Liver (tissue), 9 donors: ENCODE results near the gene CORO2B. TPM values are rescaled to one million over a fixed set of nuclear protein-coding genes. Genes with fewer than 3 reads are reported as not detected.

Source experiments
- DNase-seq: peaks from one replicate; pipeline ENCODE4 v3.0.0-alpha.2; 2017; ENCODE audit warnings: low spot score
- H3K27ac ChIP-seq, 2 donors: one replicate each; pipeline ENCODE4 v1.7.0; 2013; ENCODE audit warnings: inconsistent platforms in 2 of 2, low read length in 2 of 2, control low read depth in 1 of 2, low read depth in 1 of 2, mild to moderate bottlenecking in 1 of 2
- H3K27me3 ChIP-seq, 4 donors: one replicate each; pipeline versions ENCODE4 v1.6.1 to v1.7.0; 2013; ENCODE audit warnings: low read length in 3 of 4, inconsistent platforms in 1 of 4, mild to moderate bottlenecking in 1 of 4, moderate library complexity in 1 of 4; ENCODE audit not compliant: control insufficient read depth in 4 of 4, insufficient read depth in 4 of 4
- H3K36me3 ChIP-seq, 4 donors: one replicate each; pipeline versions ENCODE4 v1.6.1 to v1.7.0; 2013; ENCODE audit warnings: low read length in 3 of 4, mild to moderate bottlenecking in 3 of 4, low read depth in 1 of 4, moderate library complexity in 1 of 4; ENCODE audit not compliant: control insufficient read depth in 4 of 4, insufficient read depth in 3 of 4
- H3K4me1 ChIP-seq, 4 donors: one replicate each; pipeline versions ENCODE4 v1.6.1 to v1.7.0; 2013; ENCODE audit warnings: low read length in 3 of 4, mild to moderate bottlenecking in 3 of 4, moderate library complexity in 1 of 4; ENCODE audit not compliant: control insufficient read depth in 4 of 4, insufficient read depth in 4 of 4
- H3K4me3 ChIP-seq, 3 donors: one replicate each; pipeline versions ENCODE4 v1.6.1 to v1.7.0; 2013; ENCODE audit warnings: low read length in 3 of 3, control low read depth in 1 of 3, low read depth in 1 of 3, mild to moderate bottlenecking in 1 of 3
- H3K9ac ChIP-seq, 2 donors: one replicate each; pipeline ENCODE4 v1.7.0; 2013; ENCODE audit warnings: low read length in 2 of 2, mild to moderate bottlenecking in 2 of 2, moderate library complexity in 2 of 2, control low read depth in 1 of 2, low read depth in 1 of 2
- H3K9me3 ChIP-seq, 4 donors: one replicate each; pipeline versions ENCODE4 v1.6.1 to v1.7.0; 2013; ENCODE audit warnings: low read length in 3 of 4; ENCODE audit not compliant: control insufficient read depth in 4 of 4
- EGR1 ChIP-seq, 2 donors: IDR thresholded peaks; 2 replicates each; pipeline ENCODE4 v1.6.1; 2016 to 2018; ENCODE audit warnings: antibody characterized with exemption in 2 of 2, low read depth in 2 of 2
- FOXA2 ChIP-seq: IDR thresholded peaks from 2 replicates; pipeline ENCODE4 v1.6.1; 2016; ENCODE audit warnings: antibody characterized with exemption
- GABPA ChIP-seq, 2 donors: IDR thresholded peaks in 1 of 2; conservative IDR thresholded peaks in 1 of 2; 2 replicates each; pipeline ENCODE4 v1.6.1; 2016; ENCODE audit warnings: antibody characterized with exemption in 2 of 2, mild to moderate bottlenecking in 1 of 2, moderate library complexity in 1 of 2
- HNF4A ChIP-seq, 2 donors: conservative IDR thresholded peaks; 2 replicates each; pipeline ENCODE4 v1.6.1; 2016; ENCODE audit warnings: antibody characterized with exemption in 2 of 2, mild to moderate bottlenecking in 2 of 2
- HNF4G ChIP-seq: IDR thresholded peaks from 2 replicates; pipeline ENCODE4 v1.6.1; 2016; ENCODE audit warnings: antibody characterized with exemption
- JUND ChIP-seq, 2 donors: IDR thresholded peaks; 2 replicates each; pipeline ENCODE4 v1.6.1; 2016; ENCODE audit warnings: antibody characterized with exemption in 2 of 2
- NR2F2 ChIP-seq: IDR thresholded peaks from 2 replicates; pipeline ENCODE4 v1.6.1; 2016; ENCODE audit warnings: antibody characterized with exemption
- RAD21 ChIP-seq, 2 donors: IDR thresholded peaks; 2 replicates each; pipeline ENCODE4 v1.6.1; 2016; ENCODE audit warnings: antibody characterized with exemption in 2 of 2, mild to moderate bottlenecking in 2 of 2
- RXRA ChIP-seq, 2 donors: IDR thresholded peaks; 2 replicates each; pipeline ENCODE4 v1.6.1; 2017 to 2018; ENCODE audit warnings: antibody characterized with exemption in 2 of 2, mild to moderate bottlenecking in 1 of 2
- YY1 ChIP-seq: IDR thresholded peaks from 2 replicates; pipeline ENCODE4 v1.6.1; 2016; ENCODE audit warnings: antibody characterized with exemption, mild to moderate bottlenecking
- WGBS: extraction: QIAGEN DNeasy Blood & Tissue Kit; methylation state at CpG from one replicate; pipeline ENCODE4 v1.1.7; 2013; 5-methylcytosine and 5-hydroxymethylcytosine counted together
- polyA plus RNA-seq, 2 donors: library from polyadenylated mRNA; stranded (reverse) in 1 of 2; unstranded in 1 of 2; fragments of 200-250 nt in 1 of 2; fragments of >200 nt in 1 of 2; fragmentation: Nextera tagmentation in 1 of 2; extraction: Ambion mirVana in 1 of 2; gene quantifications; one replicate each; pipeline versions ENCODE4 v1.2.1 to v1.2.3, GENCODE V29; 2013 to 2015
- total RNA-seq, 2 donors: library from RNA; depleted of rRNA; stranded (reverse); fragments of >200 nt; gene quantifications; one replicate each; pipeline ENCODE4 v1.2.3, GENCODE V29; 2014
- TF ChIP-seq, protein P1 (sequence below): fragments of 150-350 bp; IDR thresholded peaks from 2 replicates; pipeline ENCODE4 v1.5.1; 2017; ENCODE audit warnings: improper control_type of control experiment, low read depth, low read length; ENCODE audit not compliant: missing input control
- TF ChIP-seq, protein P2 (sequence below): IDR thresholded peaks from 2 replicates; pipeline ENCODE4 v1.6.1; 2016; ENCODE audit warnings: antibody characterized with exemption
- TF ChIP-seq, protein P3 (sequence below): IDR thresholded peaks from 2 replicates; pipeline ENCODE4 v1.6.1; 2016; ENCODE audit warnings: antibody characterized with exemption
- TF ChIP-seq, protein P4 (sequence below): IDR thresholded peaks from 2 replicates; pipeline ENCODE4 v1.6.1; 2016; ENCODE audit warnings: antibody characterized with exemption, mild to moderate bottlenecking
- TF ChIP-seq, protein P5 (sequence below): IDR thresholded peaks from 2 replicates; pipeline ENCODE4 v1.6.1; 2016; ENCODE audit warnings: antibody characterized with exemption
- donor health status: healthy.
- donor health status: healthy.
- donor health status: healthy.
- donor health status: healthy.
- donor health status: healthy.

The CORO2B gene
- total and polyA plus RNA-seq, 4 donors = 0.15 to 0.65 (median 0.52) TPM

DNA sequence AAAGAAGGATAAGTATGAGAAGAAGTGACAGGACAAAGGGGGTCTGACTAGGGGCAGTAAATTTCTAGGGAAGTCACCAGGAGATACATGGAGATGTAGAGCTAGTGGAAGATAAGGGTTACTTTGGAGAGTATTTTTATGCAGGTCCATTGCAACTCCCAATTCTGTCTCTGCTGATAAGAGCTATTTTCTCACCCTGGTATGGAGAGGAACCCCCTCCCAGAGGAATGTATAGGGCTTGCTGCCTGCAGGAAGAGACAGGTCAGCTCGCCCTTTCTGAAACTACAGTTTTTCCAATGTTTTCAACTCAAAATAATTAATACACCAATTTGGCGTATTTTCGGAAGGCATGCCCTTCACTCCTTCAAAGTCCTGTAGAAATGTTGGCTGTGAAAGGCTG lies 11.4 kb upstream of the CORO2B start (continued):
- TF ChIP-seq, protein P1, sequence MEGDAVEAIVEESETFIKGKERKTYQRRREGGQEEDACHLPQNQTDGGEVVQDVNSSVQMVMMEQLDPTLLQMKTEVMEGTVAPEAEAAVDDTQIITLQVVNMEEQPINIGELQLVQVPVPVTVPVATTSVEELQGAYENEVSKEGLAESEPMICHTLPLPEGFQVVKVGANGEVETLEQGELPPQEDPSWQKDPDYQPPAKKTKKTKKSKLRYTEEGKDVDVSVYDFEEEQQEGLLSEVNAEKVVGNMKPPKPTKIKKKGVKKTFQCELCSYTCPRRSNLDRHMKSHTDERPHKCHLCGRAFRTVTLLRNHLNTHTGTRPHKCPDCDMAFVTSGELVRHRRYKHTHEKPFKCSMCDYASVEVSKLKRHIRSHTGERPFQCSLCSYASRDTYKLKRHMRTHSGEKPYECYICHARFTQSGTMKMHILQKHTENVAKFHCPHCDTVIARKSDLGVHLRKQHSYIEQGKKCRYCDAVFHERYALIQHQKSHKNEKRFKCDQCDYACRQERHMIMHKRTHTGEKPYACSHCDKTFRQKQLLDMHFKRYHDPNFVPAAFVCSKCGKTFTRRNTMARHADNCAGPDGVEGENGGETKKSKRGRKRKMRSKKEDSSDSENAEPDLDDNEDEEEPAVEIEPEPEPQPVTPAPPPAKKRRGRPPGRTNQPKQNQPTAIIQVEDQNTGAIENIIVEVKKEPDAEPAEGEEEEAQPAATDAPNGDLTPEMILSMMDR = no peak
- TF ChIP-seq EGR1 (IDR thresholded peaks at IDR 0.05; ENCODE audit: low read depth in 2 of 2) (no peak), GABPA (IDR thresholded peaks at IDR 0.05 in 1 of 2, conservative IDR thresholded peaks at IDR 0.05 in 1 of 2) (no peak), JUND (IDR thresholded peaks at IDR 0.05) (no peak), FOXA2 (no peak)
- TF ChIP-seq, protein P2, sequence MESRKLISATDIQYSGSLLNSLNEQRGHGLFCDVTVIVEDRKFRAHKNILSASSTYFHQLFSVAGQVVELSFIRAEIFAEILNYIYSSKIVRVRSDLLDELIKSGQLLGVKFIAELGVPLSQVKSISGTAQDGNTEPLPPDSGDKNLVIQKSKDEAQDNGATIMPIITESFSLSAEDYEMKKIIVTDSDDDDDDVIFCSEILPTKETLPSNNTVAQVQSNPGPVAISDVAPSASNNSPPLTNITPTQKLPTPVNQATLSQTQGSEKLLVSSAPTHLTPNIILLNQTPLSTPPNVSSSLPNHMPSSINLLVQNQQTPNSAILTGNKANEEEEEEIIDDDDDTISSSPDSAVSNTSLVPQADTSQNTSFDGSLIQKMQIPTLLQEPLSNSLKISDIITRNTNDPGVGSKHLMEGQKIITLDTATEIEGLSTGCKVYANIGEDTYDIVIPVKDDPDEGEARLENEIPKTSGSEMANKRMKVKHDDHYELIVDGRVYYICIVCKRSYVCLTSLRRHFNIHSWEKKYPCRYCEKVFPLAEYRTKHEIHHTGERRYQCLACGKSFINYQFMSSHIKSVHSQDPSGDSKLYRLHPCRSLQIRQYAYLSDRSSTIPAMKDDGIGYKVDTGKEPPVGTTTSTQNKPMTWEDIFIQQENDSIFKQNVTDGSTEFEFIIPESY = no peak

DNA sequence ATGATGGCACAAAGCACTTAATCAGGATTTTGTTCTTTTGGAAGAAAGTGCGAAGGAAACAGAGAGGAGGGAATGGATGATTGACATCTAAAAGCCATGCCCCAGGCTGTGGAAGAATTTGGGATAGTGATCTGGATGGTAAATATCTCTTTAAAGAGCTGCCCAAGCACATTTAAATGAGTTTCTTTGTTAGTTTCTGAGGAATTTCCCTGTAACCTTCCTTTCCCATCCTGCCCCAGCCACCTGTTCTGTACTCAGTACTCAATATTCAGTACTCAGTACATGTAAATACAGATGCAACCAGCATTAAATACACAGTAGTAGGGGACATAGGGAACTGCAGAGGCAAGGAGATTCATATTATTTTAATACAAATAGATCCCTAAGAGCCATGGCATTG lies 7.8 kb upstream of the CORO2B start:
- H3K27me3 ChIP-seq = peaks cover 0 to 15% (median 0%) of the 10 kb centered on the region in 4 donors
- DNase-seq = no peak

DNA sequence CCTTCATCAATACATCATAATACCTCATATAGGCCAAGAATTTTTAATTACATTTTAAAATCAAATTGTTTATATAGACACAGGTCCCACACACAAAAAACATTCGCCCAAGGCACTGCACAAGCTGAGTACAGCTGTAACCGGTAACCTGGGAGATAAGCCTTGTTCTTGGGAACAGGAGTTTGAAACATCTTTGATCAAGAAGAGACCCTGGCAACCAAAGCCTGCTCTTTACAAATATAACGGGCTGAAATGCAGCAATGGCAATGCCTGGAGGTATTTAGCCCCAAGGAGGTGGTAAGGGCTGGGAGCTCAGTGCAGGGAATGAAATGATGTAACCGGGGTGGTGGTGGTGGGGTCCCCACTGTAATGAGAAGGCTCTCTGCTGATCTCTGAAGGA lies 7.2 kb upstream of the CORO2B start:
- H3K9ac ChIP-seq = no peak overlapping the region
- peaks cover 0 to 15% (median 0%) of the 10 kb centered on the region in 4 donors for H3K27me3 ChIP-seq
- H3K36me3 ChIP-seq = no peaks in the 10 kb centered on the region
- no peak for DNase-seq
- TF ChIP-seq, protein P3, sequence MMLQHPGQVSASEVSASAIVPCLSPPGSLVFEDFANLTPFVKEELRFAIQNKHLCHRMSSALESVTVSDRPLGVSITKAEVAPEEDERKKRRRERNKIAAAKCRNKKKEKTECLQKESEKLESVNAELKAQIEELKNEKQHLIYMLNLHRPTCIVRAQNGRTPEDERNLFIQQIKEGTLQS = no peak
- TF ChIP-seq NR2F2 = no peak
- no peak for TF ChIP-seq RXRA (IDR thresholded peaks at IDR 0.05)
- TF ChIP-seq, protein P4, sequence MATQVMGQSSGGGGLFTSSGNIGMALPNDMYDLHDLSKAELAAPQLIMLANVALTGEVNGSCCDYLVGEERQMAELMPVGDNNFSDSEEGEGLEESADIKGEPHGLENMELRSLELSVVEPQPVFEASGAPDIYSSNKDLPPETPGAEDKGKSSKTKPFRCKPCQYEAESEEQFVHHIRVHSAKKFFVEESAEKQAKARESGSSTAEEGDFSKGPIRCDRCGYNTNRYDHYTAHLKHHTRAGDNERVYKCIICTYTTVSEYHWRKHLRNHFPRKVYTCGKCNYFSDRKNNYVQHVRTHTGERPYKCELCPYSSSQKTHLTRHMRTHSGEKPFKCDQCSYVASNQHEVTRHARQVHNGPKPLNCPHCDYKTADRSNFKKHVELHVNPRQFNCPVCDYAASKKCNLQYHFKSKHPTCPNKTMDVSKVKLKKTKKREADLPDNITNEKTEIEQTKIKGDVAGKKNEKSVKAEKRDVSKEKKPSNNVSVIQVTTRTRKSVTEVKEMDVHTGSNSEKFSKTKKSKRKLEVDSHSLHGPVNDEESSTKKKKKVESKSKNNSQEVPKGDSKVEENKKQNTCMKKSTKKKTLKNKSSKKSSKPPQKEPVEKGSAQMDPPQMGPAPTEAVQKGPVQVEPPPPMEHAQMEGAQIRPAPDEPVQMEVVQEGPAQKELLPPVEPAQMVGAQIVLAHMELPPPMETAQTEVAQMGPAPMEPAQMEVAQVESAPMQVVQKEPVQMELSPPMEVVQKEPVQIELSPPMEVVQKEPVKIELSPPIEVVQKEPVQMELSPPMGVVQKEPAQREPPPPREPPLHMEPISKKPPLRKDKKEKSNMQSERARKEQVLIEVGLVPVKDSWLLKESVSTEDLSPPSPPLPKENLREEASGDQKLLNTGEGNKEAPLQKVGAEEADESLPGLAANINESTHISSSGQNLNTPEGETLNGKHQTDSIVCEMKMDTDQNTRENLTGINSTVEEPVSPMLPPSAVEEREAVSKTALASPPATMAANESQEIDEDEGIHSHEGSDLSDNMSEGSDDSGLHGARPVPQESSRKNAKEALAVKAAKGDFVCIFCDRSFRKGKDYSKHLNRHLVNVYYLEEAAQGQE = no peak
- TF ChIP-seq HNF4G = no peak
- TF ChIP-seq, protein P2 = no peak
- TF ChIP-seq, protein P5, sequence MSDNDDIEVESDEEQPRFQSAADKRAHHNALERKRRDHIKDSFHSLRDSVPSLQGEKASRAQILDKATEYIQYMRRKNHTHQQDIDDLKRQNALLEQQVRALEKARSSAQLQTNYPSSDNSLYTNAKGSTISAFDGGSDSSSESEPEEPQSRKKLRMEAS = no peak
- TF ChIP-seq FOXA2 = no peak
- no peak for TF ChIP-seq GABPA (IDR thresholded peaks at IDR 0.05 in 1 of 2, conservative IDR thresholded peaks at IDR 0.05 in 1 of 2)
- TF ChIP-seq HNF4A (conservative IDR thresholded peaks at IDR 0.05) = no peak
- TF ChIP-seq YY1 = no peak
- no peak for TF ChIP-seq JUND (IDR thresholded peaks at IDR 0.05)
- TF ChIP-seq, protein P1 = no peak
- no peaks in the 10 kb centered on the region for H3K9me3 ChIP-seq
- H3K4me1 ChIP-seq = no peaks in the 10 kb centered on the region
- H3K4me3 ChIP-seq = no peak overlapping the region
- no peak overlapping the region for H3K27ac ChIP-seq
- 80% methylated on average over 4 of the region's 4 CpGs for WGBS

More for the DNA sequence above, 7.8 kb upstream of the CORO2B start:
- Histone ChIP-seq H3K4me1 (no peaks in the 10 kb centered on the region), H3K9me3 (no peaks in the 10 kb centered on the region), H3K27ac (no peak overlapping the region), H3K36me3 (no peaks in the 10 kb centered on the region), H3K9ac (no peak overlapping the region), H3K4me3 (no peak overlapping the region)
- TF ChIP-seq NR2F2 (no peak), RXRA (IDR thresholded peaks at IDR 0.05) (no peak), RAD21 (IDR thresholded peaks at IDR 0.05) (no peak)
- TF ChIP-seq, protein P3 = no peak
- WGBS = 95% methylated on average over 1 of the region's 1 CpG
